VCaP (cell line): ENCODE measurements around the gene S100A13.
"Not testable (repeated sequence)": the region's sequence is repeated elsewhere in the genome, so short reads cannot be mapped to it uniquely, and the experiment has no call there.

ENCODE experiments used
- H3K27ac ChIP-seq: fragments of 450-650 bp; 2 replicates; pipeline ENCODE4 v1.5.1; 2017
- CTCF ChIP-seq: fragments of 450-650 bp; conservative IDR thresholded peaks from 2 replicates; pipeline ENCODE4 v1.5.1; 2017; ENCODE audit warnings: mild to moderate bottlenecking, moderate library complexity

The S100A13 gene

GRCh38 chr1:153646672-153647345, 19.5 kb upstream of the S100A13 start:
- H3K27ac ChIP-seq: no peak overlapping the region
- no peak for TF ChIP-seq CTCF

GRCh38 chr1:153643816-153644215, 16.5 kb upstream of the S100A13 start:
- no peak for TF ChIP-seq CTCF
- H3K27ac ChIP-seq: no peak overlapping the region

GRCh38 chr1:153643100-153643499, 15.8 kb upstream of the S100A13 start:
- no peak for TF ChIP-seq CTCF
- H3K27ac ChIP-seq: no peak overlapping the region

GRCh38 chr1:153642161-153642560, 14.9 kb upstream of the S100A13 start:
- no peak overlapping the region; the same call in 1 of the 2 replicates for H3K27ac ChIP-seq

GRCh38 chr1:153640861-153641260, 13.6 kb upstream of the S100A13 start:
- H3K27ac ChIP-seq: no peak overlapping the region
- TF ChIP-seq CTCF: no peak

More at GRCh38 chr1:153642161-153642560, 14.9 kb upstream of the S100A13 start:
- no peak for TF ChIP-seq CTCF

GRCh38 chr1:153640213-153640612, 12.9 kb upstream of the S100A13 start:
- not testable (repeated sequence) for H3K27ac ChIP-seq

- no peak for TF ChIP-seq CTCF
- no peak overlapping the region for H3K27ac ChIP-seq
Measured at GRCh38 chr1:153639280-153639679, 12.0 kb upstream of the S100A13 start.

GRCh38 chr1:153638261-153638660, 11.0 kb upstream of the S100A13 start:
- H3K27ac ChIP-seq: no peak overlapping the region
- no peak for TF ChIP-seq CTCF
